H9 (cell line): Measurements from ENCODE around the gene LYRM7. TPM values are rescaled to one million over a fixed set of nuclear protein-coding genes. Genes with fewer than 3 reads are reported as not detected.

Source experiments
- DNase-seq: peaks from one replicate; pipeline ENCODE4 v3.0.0-alpha.2; 2017
- H2AFZ ChIP-seq: one replicate; pipeline ENCODE4 v1.6.1; 2013; ENCODE audit warnings: mild to moderate bottlenecking, low read length, control low read depth, moderate library complexity
- H2AK5ac ChIP-seq: 2 replicates; pipeline ENCODE4 v1.6.1; 2013; ENCODE audit warnings: low read length, control low read depth, mixed read lengths; ENCODE audit not compliant: insufficient read length
- H2BK120ac ChIP-seq: one replicate; pipeline ENCODE4 v1.6.1; 2013; ENCODE audit warnings: low read depth, mild to moderate bottlenecking, low read length, control low read depth, inconsistent platforms; ENCODE audit not compliant: poor library complexity, severe bottlenecking
- H2BK12ac ChIP-seq: 2 replicates; pipeline ENCODE4 v1.6.1; 2013; ENCODE audit warnings: low read length, control low read depth, mixed read lengths, low read depth; ENCODE audit not compliant: insufficient read length
- H2BK15ac ChIP-seq: 2 replicates; pipeline ENCODE4 v1.6.1; 2013; ENCODE audit warnings: low read depth, low read length, control low read depth
- H2BK20ac ChIP-seq: one replicate; pipeline ENCODE4 v1.6.1; 2013; ENCODE audit warnings: low read depth, mild to moderate bottlenecking, low read length, control low read depth, inconsistent platforms; ENCODE audit not compliant: poor library complexity, severe bottlenecking
- H2BK5ac ChIP-seq: 2 replicates; pipeline ENCODE4 v1.6.1; 2013; ENCODE audit warnings: low read length, control low read depth, mixed read lengths; ENCODE audit not compliant: insufficient read length
- H3K14ac ChIP-seq: 2 replicates; pipeline ENCODE4 v1.6.1; 2013; ENCODE audit warnings: low read length, control low read depth; ENCODE audit not compliant: insufficient read depth
- H3K18ac ChIP-seq: 2 replicates; pipeline ENCODE4 v1.6.1; 2013; ENCODE audit warnings: low read depth, mild to moderate bottlenecking, mixed read lengths, low read length, control low read depth; ENCODE audit not compliant: insufficient read length
- H3K23ac ChIP-seq: 2 replicates; pipeline ENCODE4 v1.6.1; 2013; ENCODE audit warnings: low read length, control low read depth, mixed read lengths, low read depth; ENCODE audit not compliant: insufficient read length
- H3K23me2 ChIP-seq: 2 replicates; pipeline ENCODE4 v1.6.1; 2013; ENCODE audit warnings: low read depth, mild to moderate bottlenecking, mixed read lengths, low read length, control low read depth; ENCODE audit not compliant: insufficient read length, poor library complexity, severe bottlenecking
- H3K27ac ChIP-seq: 2 replicates; pipeline ENCODE4 v1.5.1; 2013; ENCODE audit warnings: low read length, control low read depth, mixed read lengths, low read depth; ENCODE audit not compliant: insufficient read length
- H3K27me3 ChIP-seq: 2 replicates; pipeline ENCODE4 v1.6.1; 2013; ENCODE audit warnings: low read length, control low read depth, inconsistent platforms; ENCODE audit not compliant: insufficient read depth
- H3K4ac ChIP-seq: 2 replicates; pipeline ENCODE4 v1.6.1; 2013; ENCODE audit warnings: low read depth, mild to moderate bottlenecking, control low read depth, inconsistent platforms, low read length, moderate library complexity
- H3K4me1 ChIP-seq: 2 replicates; pipeline ENCODE4 v1.6.1; 2013; ENCODE audit warnings: low read length, control low read depth, inconsistent platforms; ENCODE audit not compliant: insufficient read depth
- H3K4me2 ChIP-seq: 2 replicates; pipeline ENCODE4 v1.6.1; 2013; ENCODE audit warnings: low read length, control low read depth, mixed read lengths; ENCODE audit not compliant: insufficient read length, insufficient read depth
- H3K56ac ChIP-seq: 2 replicates; pipeline ENCODE4 v1.6.1; 2013; ENCODE audit warnings: low read depth, mild to moderate bottlenecking, mixed read lengths, low read length, control low read depth; ENCODE audit not compliant: insufficient read length
- H3K79me1 ChIP-seq: 2 replicates; pipeline ENCODE4 v1.6.1; 2013; ENCODE audit warnings: low read depth, mild to moderate bottlenecking, moderate library complexity, low read length, control low read depth, inconsistent platforms; ENCODE audit not compliant: insufficient read depth, poor library complexity, severe bottlenecking
- H3K79me2 ChIP-seq: 2 replicates; pipeline ENCODE4 v1.6.1; 2013; ENCODE audit warnings: low read length, control low read depth, inconsistent platforms; ENCODE audit not compliant: insufficient read depth
- H3K9ac ChIP-seq: 2 replicates; pipeline ENCODE4 v1.6.1; 2013; ENCODE audit warnings: low read length, control low read depth, mixed read lengths; ENCODE audit not compliant: insufficient read length; ENCODE audit errors: extremely low read depth
- H3K9me3 ChIP-seq: one replicate; pipeline ENCODE4 v1.6.1; 2013; ENCODE audit warnings: low read depth, low read length, inconsistent platforms; ENCODE audit not compliant: control insufficient read depth
- H3T11ph ChIP-seq: one replicate; pipeline ENCODE4 v1.6.1; 2013; ENCODE audit warnings: mild to moderate bottlenecking, low read length, control low read depth, inconsistent platforms
- H4K20me1 ChIP-seq: one replicate; pipeline ENCODE4 v1.6.1; 2013; ENCODE audit not compliant: control insufficient read depth, insufficient read length, insufficient read depth
- H4K5ac ChIP-seq: 2 replicates; pipeline ENCODE4 v1.6.1; 2013; ENCODE audit warnings: low read depth, mild to moderate bottlenecking, mixed read lengths, low read length, control low read depth; ENCODE audit not compliant: insufficient read length
- H4K8ac ChIP-seq: replicated peaks from 2 replicates; pipeline ENCODE4 v1.6.1; 2013; ENCODE audit warnings: low read length, control low read depth, mixed read lengths, low read depth; ENCODE audit not compliant: insufficient read length
- H4K91ac ChIP-seq: 2 replicates; pipeline ENCODE4 v1.6.1; 2013; ENCODE audit warnings: low read depth, mild to moderate bottlenecking, moderate library complexity, mixed read lengths, low read length, control low read depth; ENCODE audit not compliant: insufficient read length
- H3K27ac Mint-ChIP-seq, 3 experiments: 2 replicates in 2 of 3; 3 replicates in 1 of 3; pipeline ENCODE4 v1.8.0; 2020 to 2021; ENCODE audit warnings: mixed read lengths in 3 of 3, mild to moderate bottlenecking in 1 of 3, moderate library complexity in 1 of 3
- H3K27me3 Mint-ChIP-seq: 2 replicates; pipeline ENCODE4 v1.8.0; 2021; ENCODE audit warnings: low read depth, mild to moderate bottlenecking, moderate library complexity, mixed read lengths
- H3K36me3 Mint-ChIP-seq, 3 experiments: 2 replicates in 2 of 3; 3 replicates in 1 of 3; pipeline ENCODE4 v1.8.0; 2020 to 2021; ENCODE audit warnings: low read depth in 3 of 3, mixed read lengths in 3 of 3; ENCODE audit not compliant: insufficient read depth in 1 of 3
- H3K4me1 Mint-ChIP-seq, 2 experiments: 2 replicates each; pipeline ENCODE4 v1.8.0; 2020; ENCODE audit warnings: mixed read lengths in 2 of 2
- H3K4me3 Mint-ChIP-seq, 2 experiments: 2 replicates in 1 of 2; 3 replicates in 1 of 2; pipeline ENCODE4 v1.8.0; 2020 to 2021; ENCODE audit warnings: mild to moderate bottlenecking in 2 of 2, mixed read lengths in 2 of 2, moderate library complexity in 1 of 2
- H3K9me3 Mint-ChIP-seq, 2 experiments: 2 replicates in 1 of 2; 3 replicates in 1 of 2; pipeline ENCODE4 v1.8.0; 2020; ENCODE audit warnings: mild to moderate bottlenecking in 2 of 2, mixed read lengths in 2 of 2, moderate library complexity in 1 of 2
- WGBS: extraction: QIAGEN DNeasy Blood & Tissue Kit; methylation state at CpG from one replicate; pipeline ENCODE4 v1.1.7; 2013; ENCODE audit warnings: missing lambda C conversion rate, low lambda C conversion rate, mixed read lengths; ENCODE audit not compliant: insufficient read length; ENCODE audit errors: extremely low coverage; 5-methylcytosine and 5-hydroxymethylcytosine counted together
- total RNA-seq: library from RNA; stranded (reverse); gene quantifications from 2 replicates; pipeline ENCODE4 v1.2.1, GENCODE V29; 2021
- TF ChIP-seq, protein P1 (sequence below): fragments of 200-600 bp; sonication (generic); conservative IDR thresholded peaks from 3 replicates; pipeline ENCODE4 v1.8.0; 2021; ENCODE audit warnings: antibody characterized with exemption, mild to moderate bottlenecking

LYRM7 gene
- total RNA-seq, 1 experiment from 2014 or later = 7.0 TPM

DNA sequence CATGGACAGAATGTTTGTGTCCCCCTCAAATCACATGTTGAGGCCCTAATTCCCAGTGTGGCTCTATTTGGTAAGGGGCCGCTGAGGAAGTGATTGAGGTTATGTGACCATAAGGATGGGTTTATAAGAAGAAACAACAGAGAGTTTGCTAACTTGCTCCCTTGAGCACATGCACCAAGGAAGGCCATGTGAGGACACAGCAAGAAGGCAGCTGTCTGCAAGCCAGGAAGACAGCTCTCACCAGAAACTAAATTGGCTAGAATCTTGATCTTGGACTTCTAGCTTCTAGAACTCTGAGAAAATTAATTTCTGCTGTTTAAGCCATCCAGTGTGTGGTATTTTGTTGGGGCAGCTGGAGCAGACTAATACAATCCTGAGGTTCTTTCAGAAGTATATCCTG, 57.9 kb downstream of the LYRM7 start:
- Histone ChIP-seq H4K20me1 (no peaks in the 10 kb centered on the region), H4K5ac (no peak overlapping the region), H3K4ac (no peak overlapping the region), H3K23me2 (no peaks in the 10 kb centered on the region), H2BK5ac (no peak overlapping the region), H2BK20ac (no peak overlapping the region), H2AFZ (no peak overlapping the region), H4K91ac (no peak overlapping the region), H3K4me2 (no peak overlapping the region), H3K14ac (no peak overlapping the region), H3K4me1 (no peaks in the 10 kb centered on the region), H3K18ac (no peak overlapping the region), H3K9me3 (no peaks in the 10 kb centered on the region), H3K27ac (no peak overlapping the region), H3T11ph (no peak overlapping the region), H2BK15ac (no peak overlapping the region), H4K8ac (no peak overlapping the region), H3K56ac (no peak overlapping the region), H3K79me1 (no peaks in the 10 kb centered on the region), H2AK5ac (no peak overlapping the region), H2BK12ac (no peak overlapping the region), H2BK120ac (no peak overlapping the region), H3K9ac (no peak overlapping the region), H3K79me2 (no peaks in the 10 kb centered on the region), H3K23ac (no peak overlapping the region), H3K27me3 (no peaks in the 10 kb centered on the region)
- TF ChIP-seq, protein P1, sequence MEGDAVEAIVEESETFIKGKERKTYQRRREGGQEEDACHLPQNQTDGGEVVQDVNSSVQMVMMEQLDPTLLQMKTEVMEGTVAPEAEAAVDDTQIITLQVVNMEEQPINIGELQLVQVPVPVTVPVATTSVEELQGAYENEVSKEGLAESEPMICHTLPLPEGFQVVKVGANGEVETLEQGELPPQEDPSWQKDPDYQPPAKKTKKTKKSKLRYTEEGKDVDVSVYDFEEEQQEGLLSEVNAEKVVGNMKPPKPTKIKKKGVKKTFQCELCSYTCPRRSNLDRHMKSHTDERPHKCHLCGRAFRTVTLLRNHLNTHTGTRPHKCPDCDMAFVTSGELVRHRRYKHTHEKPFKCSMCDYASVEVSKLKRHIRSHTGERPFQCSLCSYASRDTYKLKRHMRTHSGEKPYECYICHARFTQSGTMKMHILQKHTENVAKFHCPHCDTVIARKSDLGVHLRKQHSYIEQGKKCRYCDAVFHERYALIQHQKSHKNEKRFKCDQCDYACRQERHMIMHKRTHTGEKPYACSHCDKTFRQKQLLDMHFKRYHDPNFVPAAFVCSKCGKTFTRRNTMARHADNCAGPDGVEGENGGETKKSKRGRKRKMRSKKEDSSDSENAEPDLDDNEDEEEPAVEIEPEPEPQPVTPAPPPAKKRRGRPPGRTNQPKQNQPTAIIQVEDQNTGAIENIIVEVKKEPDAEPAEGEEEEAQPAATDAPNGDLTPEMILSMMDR = no peak
- DNase-seq = no peak
- no peaks in the 10 kb centered on the region for H3K27me3 Mint-ChIP-seq
- WGBS = no CpG with 5 or more reads among the region's 1 CpG
- H3K36me3 Mint-ChIP-seq = no peaks in the 10 kb centered on the region
- H3K27ac Mint-ChIP-seq = no peak overlapping the region
- H3K4me3 Mint-ChIP-seq = no peak overlapping the region
- H3K4me1 Mint-ChIP-seq = peaks cover 6 to 8% of the 10 kb centered on the region in 2 experiments; a peak in 2 of 4 replicates
- no peaks in the 10 kb centered on the region for H3K9me3 Mint-ChIP-seq
